BLaER1 treated with 17β-estradiol and CSF1 and Interleukin-3, amounts not matched to agents 10 nM and 100 nM (cell line): ENCODE results near the gene BAIAP2L1.
A peak's percentile ranks its signal among the peaks of the same experiment; 100 is the strongest.

Experiments used
- H3K27ac ChIP-seq, 11 experiments: shearing (Covaris generic); formaldehyde crosslinking; 2 replicates each; pipeline ENCODE4 v1.8.1; 2022
- H3K27me3 ChIP-seq, 11 experiments: shearing (Covaris generic); formaldehyde crosslinking; 2 replicates each; pipeline ENCODE4 v1.8.1; 2022
- H3K36me3 ChIP-seq, 11 experiments: shearing (Covaris generic); formaldehyde crosslinking; 2 replicates each; pipeline ENCODE4 v1.8.1; 2022
- H3K4me1 ChIP-seq, 10 experiments: shearing (Covaris generic); formaldehyde crosslinking; 2 replicates each; pipeline ENCODE4 v1.8.1; 2022
- H3K4me2 ChIP-seq, 11 experiments: shearing (Covaris generic); formaldehyde crosslinking; 2 replicates each; pipeline ENCODE4 v1.8.1; 2022
- H3K4me3 ChIP-seq, 10 experiments: shearing (Covaris generic); formaldehyde crosslinking; 2 replicates each; pipeline ENCODE4 v1.8.1; 2022
- H3K9ac ChIP-seq, 11 experiments: shearing (Covaris generic); formaldehyde crosslinking; 2 replicates each; pipeline ENCODE4 v1.8.1; 2022
- H3K9me3 ChIP-seq, 11 experiments: shearing (Covaris generic); formaldehyde crosslinking; replicated peaks in 1 of 11; 2 replicates each; pipeline ENCODE4 v1.8.1; 2022
- H4K20me1 ChIP-seq, 11 experiments: shearing (Covaris generic); formaldehyde crosslinking; 2 replicates each; pipeline ENCODE4 v1.8.1; 2022
- Cebpa-rat ChIP-seq, 11 experiments: shearing (Covaris generic); IDR thresholded peaks; 2 replicates each; pipeline ENCODE4 v1.8.1; 2022

The BAIAP2L1 gene

DNA sequence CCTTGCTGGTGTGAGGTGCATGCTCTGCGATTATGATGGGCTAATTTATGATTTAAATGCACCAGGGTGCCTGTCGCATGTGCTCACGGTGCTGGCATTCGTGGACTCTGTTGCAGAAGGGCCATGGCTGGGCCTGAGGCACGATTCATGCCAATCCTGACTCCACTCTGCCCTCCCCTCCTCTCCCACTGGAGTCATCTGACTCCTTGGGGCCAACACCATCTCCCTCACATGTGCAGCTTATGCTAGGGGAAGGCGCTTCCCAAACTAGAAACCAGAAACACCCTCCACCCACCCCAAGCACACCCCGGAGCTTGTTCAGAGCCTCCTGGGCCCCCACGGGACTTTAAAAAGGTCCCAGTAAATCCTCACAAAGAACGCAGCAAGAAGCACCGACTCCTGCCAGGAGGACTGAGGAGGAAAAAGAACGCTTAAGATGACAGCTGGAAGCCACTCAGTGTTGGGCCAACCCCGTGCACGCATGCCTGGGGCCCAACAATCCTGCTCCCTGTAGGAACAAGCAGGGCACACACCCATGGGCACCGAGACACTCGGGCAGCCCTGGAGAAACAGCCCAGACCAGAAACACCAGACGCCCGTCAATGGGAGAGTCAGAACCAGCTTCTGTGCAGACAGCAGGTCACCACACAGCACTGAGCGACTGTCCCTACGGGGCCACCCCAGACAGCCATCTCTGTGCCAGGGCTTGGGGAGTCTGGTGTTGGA is 105.3 kb downstream of the BAIAP2L1 start:
- H3K36me3 ChIP-seq, result peaks cover 28 to 63% (median 33%) of the 10 kb centered on the region in 11 experiments
- H3K4me1 ChIP-seq, result peaks cover 33 to 55% (median 49%) of the 10 kb centered on the region in 10 experiments
- H3K4me3 ChIP-seq, result no peak overlapping the region
- no peaks in the 10 kb centered on the region for H3K9me3 ChIP-seq
- H4K20me1 ChIP-seq, result peaks cover 50 to 100% (median 68%) of the 10 kb centered on the region in 11 experiments
- no peaks in the 10 kb centered on the region for H3K27me3 ChIP-seq
- peak overlapping the region; percentile 67 to 86 (median 76); a peak in 21 of 22 replicates for H3K4me2 ChIP-seq
- peak overlapping the region in 5 of 11 experiments; percentile 23 to 45 (median 27); a peak in 6 of 22 replicates for H3K27ac ChIP-seq
- TF ChIP-seq Cebpa-rat (IDR thresholded peaks at IDR 0.05), result no peak
- peak overlapping the region in 8 of 11 experiments; percentile 26 to 64 (median 52); a peak in 9 of 22 replicates for H3K9ac ChIP-seq

DNA sequence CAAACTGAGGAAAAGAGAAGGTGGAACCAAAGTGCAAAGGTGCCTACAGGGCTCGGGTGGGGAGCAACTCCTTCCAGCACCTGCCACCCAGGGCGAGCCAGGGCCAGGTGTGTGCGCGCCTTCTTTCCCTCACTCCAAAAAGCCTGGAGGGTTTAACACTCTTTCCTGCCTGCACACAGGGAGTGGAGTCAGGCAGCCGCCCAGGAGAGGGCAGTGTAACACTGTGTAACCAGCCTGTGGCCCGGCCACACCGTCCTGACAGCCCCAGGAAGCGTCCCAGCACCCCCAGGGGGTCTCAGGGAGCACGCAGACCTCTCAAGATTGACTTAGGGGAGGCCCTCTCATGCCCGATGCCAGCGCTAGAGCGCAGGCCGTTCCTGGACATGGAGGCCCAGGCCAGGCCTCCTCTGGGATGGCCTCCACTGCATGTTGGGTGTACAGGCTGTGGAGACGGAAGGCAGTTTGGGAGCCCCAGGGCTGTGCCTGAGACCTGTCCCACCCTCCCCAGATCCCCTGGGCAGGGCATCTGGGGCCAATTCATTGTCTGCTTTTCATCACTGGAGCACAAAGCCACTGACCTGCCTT is 106.0 kb downstream of the BAIAP2L1 start:
- Histone ChIP-seq H3K4me2 (peak overlapping the region; percentile 67 to 86 (median 76)), H3K4me1 (peaks cover 33 to 60% (median 50%) of the 10 kb centered on the region in 10 experiments), H3K27ac (peak overlapping the region in 10 of 11 experiments; percentile 9 to 47 (median 40); a peak in 19 of 22 replicates), H3K9ac (peak overlapping the region; percentile 10 to 64 (median 48); a peak in 20 of 22 replicates), H3K9me3 (no peaks in the 10 kb centered on the region), H3K36me3 (peaks cover 32 to 67% (median 37%) of the 10 kb centered on the region in 11 experiments), H4K20me1 (peaks cover 55 to 100% (median 75%) of the 10 kb centered on the region in 11 experiments), H3K4me3 (0 out of 20 replicates have a peak overlapping the region, but pooled peaks of 1 of the 10 experiments have one; percentile 2), H3K27me3 (no peaks in the 10 kb centered on the region)
- no peak for TF ChIP-seq Cebpa-rat (IDR thresholded peaks at IDR 0.05)

- Histone ChIP-seq H4K20me1 (peaks cover 60 to 100% (median 81%) of the 10 kb centered on the region in 11 experiments), H3K4me3 (0 out of 20 replicates have a peak overlapping the region, but pooled peaks of 1 of the 10 experiments have one; percentile 2), H3K27ac (peak overlapping the region in 9 of 11 experiments; percentile 23 to 47 (median 41); a peak in 18 of 22 replicates), H3K4me2 (peak overlapping the region; percentile 67 to 86 (median 76)), H3K36me3 (peaks cover 33 to 72% (median 43%) of the 10 kb centered on the region in 11 experiments), H3K9me3 (no peaks in the 10 kb centered on the region), H3K27me3 (no peaks in the 10 kb centered on the region), H3K4me1 (peaks cover 39 to 66% (median 55%) of the 10 kb centered on the region in 10 experiments), H3K9ac (peak overlapping the region; percentile 10 to 64 (median 48); a peak in 20 of 22 replicates)
- no peak for TF ChIP-seq Cebpa-rat (IDR thresholded peaks at IDR 0.05)
Observed at GRCh38 chr7:98294326-98294725, 106.6 kb downstream of the BAIAP2L1 start.

- Histone ChIP-seq H3K9ac (peak overlapping the region; percentile 10 to 64 (median 48); a peak in 16 of 22 replicates), H3K4me2 (peak overlapping the region; percentile 67 to 86 (median 76)), H3K4me3 (no peak overlapping the region), H3K9me3 (no peaks in the 10 kb centered on the region), H3K27ac (peak overlapping the region in 8 of 11 experiments; percentile 23 to 47 (median 40); a peak in 10 of 22 replicates), H3K27me3 (no peaks in the 10 kb centered on the region), H3K4me1 (peaks cover 45 to 72% (median 61%) of the 10 kb centered on the region in 10 experiments), H4K20me1 (peaks cover 66 to 100% (median 87%) of the 10 kb centered on the region in 11 experiments), H3K36me3 (peaks cover 33 to 78% (median 48%) of the 10 kb centered on the region in 11 experiments)
- TF ChIP-seq Cebpa-rat (IDR thresholded peaks at IDR 0.05), result no peak
Observed at GRCh38 chr7:98293746-98294145, 107.1 kb downstream of the BAIAP2L1 start.

GRCh38 chr7:98293265-98293664 is 107.6 kb downstream of the BAIAP2L1 start:
- H3K27ac ChIP-seq, result no peak overlapping the region

DNA sequence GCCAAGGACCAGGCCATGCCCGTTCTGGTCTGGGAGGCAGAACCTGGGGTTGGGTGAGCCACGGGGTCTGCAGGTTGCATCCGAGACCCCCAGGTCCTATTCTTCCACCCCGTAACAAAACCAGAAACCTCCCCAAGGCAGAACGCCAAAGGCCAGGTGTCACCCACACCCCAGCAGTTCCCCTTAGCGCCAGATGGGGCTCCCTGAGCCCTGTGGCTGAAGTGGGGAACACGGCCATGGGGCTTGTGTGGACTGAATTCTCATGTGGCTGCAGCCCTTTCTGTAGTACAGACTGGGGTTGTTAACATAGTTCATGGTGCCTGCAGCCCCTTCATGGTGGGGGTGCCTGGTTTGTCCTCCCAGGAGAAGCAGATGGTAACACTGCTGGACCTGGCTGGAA is 109.2 kb downstream of the BAIAP2L1 start:
- H3K9me3 ChIP-seq, result no peaks in the 10 kb centered on the region
- H3K9ac ChIP-seq, result 0 out of 22 replicates have a peak overlapping the region, but pooled peaks of 1 of the 11 experiments have one; percentile 8
- peaks cover 40 to 88% (median 68%) of the 10 kb centered on the region in 11 experiments for H3K36me3 ChIP-seq
- H3K4me3 ChIP-seq, result no peak overlapping the region
- TF ChIP-seq Cebpa-rat (IDR thresholded peaks at IDR 0.05), result no peak
- H3K4me1 ChIP-seq, result peaks cover 65 to 92% (median 73%) of the 10 kb centered on the region in 10 experiments
- H4K20me1 ChIP-seq, result peaks cover 86 to 100% (median 98%) of the 10 kb centered on the region in 11 experiments
- peak overlapping the region in 3 of 11 experiments; percentile 63 to 67 (median 67); a peak in 6 of 22 replicates for H3K4me2 ChIP-seq
- no peaks in the 10 kb centered on the region for H3K27me3 ChIP-seq
- H3K27ac ChIP-seq, result no peak overlapping the region

More at GRCh38 chr7:98293265-98293664, 107.6 kb downstream of the BAIAP2L1 start:
- Histone ChIP-seq H3K9me3 (no peaks in the 10 kb centered on the region), H4K20me1 (peaks cover 71 to 100% (median 91%) of the 10 kb centered on the region in 11 experiments), H3K27me3 (no peaks in the 10 kb centered on the region), H3K4me1 (peaks cover 50 to 76% (median 66%) of the 10 kb centered on the region in 10 experiments), H3K4me2 (peak overlapping the region; percentile 67 to 86 (median 76)), H3K4me3 (no peak overlapping the region), H3K9ac (peak overlapping the region in 8 of 11 experiments; percentile 10 to 64 (median 48); a peak in 8 of 22 replicates), H3K36me3 (peaks cover 35 to 83% (median 53%) of the 10 kb centered on the region in 11 experiments)
- no peak for TF ChIP-seq Cebpa-rat (IDR thresholded peaks at IDR 0.05)

DNA sequence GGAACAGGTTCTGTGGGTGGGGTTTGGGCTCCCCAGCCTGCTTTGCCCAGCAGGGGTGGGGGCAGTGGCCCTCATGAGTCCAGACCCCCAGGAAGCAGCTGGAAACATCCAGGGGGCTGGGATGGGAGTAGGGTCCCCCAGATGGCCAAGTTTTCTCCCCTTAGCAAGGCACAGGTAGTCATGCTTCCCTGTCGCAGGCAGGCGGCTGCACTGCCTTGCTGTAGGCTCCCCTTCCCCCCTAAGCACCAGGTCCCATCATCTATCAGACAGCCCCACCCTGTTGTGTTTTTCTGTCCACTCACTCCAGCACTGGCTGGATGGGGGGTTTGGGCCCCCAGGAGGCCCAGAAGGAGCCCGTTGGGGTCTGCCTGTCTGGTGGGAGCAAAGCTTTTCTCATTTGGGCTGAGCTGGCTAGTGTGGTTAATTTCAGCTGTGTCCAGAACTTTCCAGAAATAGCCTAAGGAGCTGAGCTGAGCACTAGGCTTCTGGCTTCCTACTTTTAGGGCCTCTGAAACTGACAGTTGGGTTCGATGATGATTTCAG is 111.5 kb downstream of the BAIAP2L1 start:
- H4K20me1 ChIP-seq, result peaks cover 94 to 100% (median 100%) of the 10 kb centered on the region in 11 experiments
- peak overlapping the region in 9 of 11 experiments; percentile 9 to 99 (median 42); a peak in 12 of 22 replicates for H3K9ac ChIP-seq
- H3K27ac ChIP-seq, result peak overlapping the region in 7 of 11 experiments; percentile 20 to 50 (median 40); a peak in 11 of 22 replicates

More for the DNA sequence above, 111.5 kb downstream of the BAIAP2L1 start:
- H3K9me3 ChIP-seq, result no peaks in the 10 kb centered on the region
- H3K4me3 ChIP-seq, result peak overlapping the region in 3 of 10 experiments; percentile 42 to 96 (median 84); a peak in 4 of 20 replicates
- peaks cover 43 to 95% (median 88%) of the 10 kb centered on the region in 11 experiments for H3K36me3 ChIP-seq
- H3K27me3 ChIP-seq, result no peaks in the 10 kb centered on the region
- peak overlapping the region; percentile 73 to 100 (median 99) for H3K4me2 ChIP-seq
- peaks cover 68 to 98% (median 78%) of the 10 kb centered on the region in 10 experiments for H3K4me1 ChIP-seq
- no peak for TF ChIP-seq Cebpa-rat (IDR thresholded peaks at IDR 0.05)
